ENCODE results near the gene ALDH1L1.
A peak's percentile ranks its signal among the peaks of the same experiment; 100 is the strongest.
"Not testable (repeated sequence)": the region's sequence is repeated elsewhere in the genome, so short reads cannot be mapped to it uniquely, and the experiment has no call there.

Gene ALDH1L1

GRCh38 chr3:126096274-126096673 lies 84.1 kb downstream of the ALDH1L1 start:
- H3K4me3 Mint-ChIP-seq, H3K27me3 Mint-ChIP-seq, H3K27ac Mint-ChIP-seq, H3K36me3 Mint-ChIP-seq, DNase-seq, H3K4me1 Mint-ChIP-seq, CTCF ChIA-PET: not testable (repeated sequence)
- peaks cover 23% of the 10 kb centered on the region for H3K9me3 Mint-ChIP-seq

GRCh38 chr3:126092128-126092527 lies 88.3 kb downstream of the ALDH1L1 start:
- H3K27ac Mint-ChIP-seq, H3K4me1 Mint-ChIP-seq, DNase-seq, H3K27me3 Mint-ChIP-seq, H3K36me3 Mint-ChIP-seq, CTCF ChIA-PET, H3K4me3 Mint-ChIP-seq: not testable (repeated sequence)
- H3K9me3 Mint-ChIP-seq: peaks cover 26% of the 10 kb centered on the region

GRCh38 chr3:126087552-126088175 lies 92.7 kb downstream of the ALDH1L1 start:
- Mint-ChIP-seq H3K27me3 (no peaks in the 10 kb centered on the region), H3K27ac (no peak overlapping the region), H3K36me3 (no peaks in the 10 kb centered on the region), H3K4me1 (peaks cover 24% of the 10 kb centered on the region), H3K4me3 (no peak overlapping the region), H3K9me3 (peaks cover 3% of the 10 kb centered on the region)
- CTCF ChIA-PET: no interaction called here
- no peak for DNase-seq

- H3K36me3 Mint-ChIP-seq: peaks cover 3% of the 10 kb centered on the region
- H3K4me1 Mint-ChIP-seq: peaks cover 24% of the 10 kb centered on the region
- peaks cover 7% of the 10 kb centered on the region for H3K9me3 Mint-ChIP-seq
- CTCF ChIA-PET: no interaction called here
- no peaks in the 10 kb centered on the region for H3K27me3 Mint-ChIP-seq
- H3K27ac Mint-ChIP-seq: no peak overlapping the region
- H3K4me3 Mint-ChIP-seq: no peak overlapping the region
- no peak for DNase-seq
Observed at GRCh38 chr3:126085841-126086240, 94.5 kb downstream of the ALDH1L1 start.

GRCh38 chr3:126085276-126085675 lies 95.1 kb downstream of the ALDH1L1 start:
- no peak for DNase-seq
- CTCF ChIA-PET: no interaction called here
- peaks cover 7% of the 10 kb centered on the region for H3K9me3 Mint-ChIP-seq
- peaks cover 3% of the 10 kb centered on the region for H3K36me3 Mint-ChIP-seq
- peak overlapping the region; percentile 72 for H3K4me3 Mint-ChIP-seq
- H3K4me1 Mint-ChIP-seq: peaks cover 24% of the 10 kb centered on the region
- no peak overlapping the region for H3K27ac Mint-ChIP-seq
- H3K27me3 Mint-ChIP-seq: no peaks in the 10 kb centered on the region

GRCh38 chr3:126084768-126085180 lies 95.6 kb downstream of the ALDH1L1 start:
- Mint-ChIP-seq H3K27me3 (no peaks in the 10 kb centered on the region), H3K4me3 (peak overlapping the region; percentile 72), H3K9me3 (peaks cover 7% of the 10 kb centered on the region), H3K36me3 (peaks cover 3% of the 10 kb centered on the region), H3K27ac (no peak overlapping the region), H3K4me1 (peaks cover 24% of the 10 kb centered on the region)
- no peak for DNase-seq
- CTCF ChIA-PET: interaction anchor here (0.8 kb wide), 1 partner anchor 8 kb away, joined by 3 read pairs; no protein-coding TSS in a partner anchor

- Mint-ChIP-seq H3K4me1 (peaks cover 24% of the 10 kb centered on the region), H3K27ac (peak within 1 kb of the TSS; percentile 87), H3K27me3 (no peaks in the 10 kb centered on the region), H3K9me3 (peaks cover 7% of the 10 kb centered on the region), H3K36me3 (peaks cover 3% of the 10 kb centered on the region), H3K4me3 (peak within 1 kb of the TSS; percentile 85)
- CTCF ChIA-PET: interaction anchor here (0.8 kb wide), 1 partner anchor 9 kb away, joined by 3 read pairs; no protein-coding TSS in a partner anchor
- DNase-seq: peak; percentile 93
Observed at GRCh38 chr3:126083913-126084767, 96.2 kb downstream of the ALDH1L1 start, which contains the start of gene SLC41A3. Gene SLC41A3 (minus strand): TSS chr3:126084124. CDS start chr3:126068219, 15,905 bp downstream.

- DNase-seq: peak; percentile 70
- Mint-ChIP-seq H3K27me3 (no peaks in the 10 kb centered on the region), H3K27ac (peak overlapping the region; percentile 87), H3K4me1 (peaks cover 24% of the 10 kb centered on the region), H3K4me3 (peak overlapping the region; percentile 85), H3K9me3 (peaks cover 7% of the 10 kb centered on the region), H3K36me3 (peaks cover 3% of the 10 kb centered on the region)
- CTCF ChIA-PET: no interaction called here
Observed at GRCh38 chr3:126083511-126083912, 96.9 kb downstream of the ALDH1L1 start.

- Mint-ChIP-seq H3K27ac (peak overlapping the region; percentile 87), H3K27me3 (no peaks in the 10 kb centered on the region), H3K4me1 (peaks cover 24% of the 10 kb centered on the region), H3K4me3 (peak overlapping the region; percentile 85), H3K36me3 (peaks cover 3% of the 10 kb centered on the region), H3K9me3 (peaks cover 7% of the 10 kb centered on the region)
- no peak for DNase-seq
- CTCF ChIA-PET: no interaction called here
Observed at GRCh38 chr3:126083138-126083445, 97.3 kb downstream of the ALDH1L1 start.

GRCh38 chr3:126082362-126083137 lies 97.8 kb downstream of the ALDH1L1 start:
- H3K4me1 Mint-ChIP-seq: peaks cover 24% of the 10 kb centered on the region
- H3K27ac Mint-ChIP-seq: peak overlapping the region; percentile 87
- peaks cover 6% of the 10 kb centered on the region for H3K9me3 Mint-ChIP-seq
- peak overlapping the region; percentile 85 for H3K4me3 Mint-ChIP-seq
- DNase-seq: no peak
- peaks cover 3% of the 10 kb centered on the region for H3K36me3 Mint-ChIP-seq
- no peaks in the 10 kb centered on the region for H3K27me3 Mint-ChIP-seq
- CTCF ChIA-PET: no interaction called here

- H3K27me3 Mint-ChIP-seq: no peaks in the 10 kb centered on the region
- H3K36me3 Mint-ChIP-seq: peaks cover 3% of the 10 kb centered on the region
- H3K4me1 Mint-ChIP-seq: peaks cover 24% of the 10 kb centered on the region
- peak overlapping the region; percentile 21 for H3K4me3 Mint-ChIP-seq
- CTCF ChIA-PET: no interaction called here
- no peak for DNase-seq
- peaks cover 4% of the 10 kb centered on the region for H3K9me3 Mint-ChIP-seq
- no peak overlapping the region for H3K27ac Mint-ChIP-seq
Observed at GRCh38 chr3:126081618-126082361, 98.6 kb downstream of the ALDH1L1 start.

GRCh38 chr3:126080970-126081369 lies 99.4 kb downstream of the ALDH1L1 start:
- peaks cover 3% of the 10 kb centered on the region for H3K36me3 Mint-ChIP-seq
- peak overlapping the region; percentile 30 for H3K4me3 Mint-ChIP-seq
- no peak for DNase-seq
- H3K27ac Mint-ChIP-seq: no peak overlapping the region
- CTCF ChIA-PET: no interaction called here
- H3K9me3 Mint-ChIP-seq: peaks cover 4% of the 10 kb centered on the region
- no peaks in the 10 kb centered on the region for H3K27me3 Mint-ChIP-seq
- H3K4me1 Mint-ChIP-seq: peaks cover 21% of the 10 kb centered on the region

- no peak for DNase-seq
- Mint-ChIP-seq H3K4me1 (peaks cover 5% of the 10 kb centered on the region), H3K4me3 (no peak overlapping the region), H3K27me3 (no peaks in the 10 kb centered on the region), H3K27ac (no peak overlapping the region), H3K36me3 (peaks cover 3% of the 10 kb centered on the region), H3K9me3 (peaks cover 4% of the 10 kb centered on the region)
- CTCF ChIA-PET: no interaction called here
Observed at GRCh38 chr3:126078866-126079265, 101.5 kb downstream of the ALDH1L1 start.

- DNase-seq: no peak
- Mint-ChIP-seq H3K4me3 (no peak overlapping the region), H3K9me3 (peaks cover 4% of the 10 kb centered on the region), H3K4me1 (peaks cover under 1% of the 10 kb centered on the region), H3K27me3 (no peaks in the 10 kb centered on the region), H3K36me3 (peaks cover 5% of the 10 kb centered on the region), H3K27ac (no peak overlapping the region)
- CTCF ChIA-PET: no interaction called here
Observed at GRCh38 chr3:126077754-126078153, 102.6 kb downstream of the ALDH1L1 start.
